HG03025 (cell line): ENCODE measurements around the gene MYH16.
"Not testable (repeated sequence)": the region's sequence is repeated elsewhere in the genome, so short reads cannot be mapped to it uniquely, and the experiment has no call there.

ENCODE experiments used
- ATAC-seq: cut with Tn5 transposase; IDR thresholded peaks from one replicate; pipeline ENCODE4 v1.9.1; 2021; ENCODE audit warnings: mild to moderate bottlenecking, moderate library complexity; ENCODE audit not compliant: unreplicated experiment, low FRiP score

The MYH16 gene

GRCh38 chr7:99293650-99294049 is 21.0 kb downstream of the MYH16 start:
- no peak for ATAC-seq

DNA sequence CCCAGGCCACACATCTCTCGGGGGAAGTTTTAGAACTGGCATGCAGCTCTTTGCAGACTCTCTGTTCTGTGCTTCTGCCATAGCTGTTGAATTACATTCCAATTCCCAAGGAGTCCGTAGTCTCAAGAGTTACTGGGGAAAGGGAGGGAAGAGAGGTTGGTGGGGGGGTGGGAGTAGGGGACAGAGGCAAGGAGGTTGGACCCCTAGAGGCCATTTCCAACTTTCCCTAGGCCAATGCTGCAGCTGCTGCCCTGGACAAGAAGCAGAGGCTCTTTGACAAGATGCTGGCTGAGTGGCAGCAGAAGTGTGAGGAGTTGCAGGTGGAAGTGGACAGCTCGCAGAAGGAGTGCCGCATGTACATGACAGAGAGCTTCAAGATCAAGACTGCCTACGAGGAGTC is 23.8 kb downstream of the MYH16 start:
- no peak for ATAC-seq

DNA sequence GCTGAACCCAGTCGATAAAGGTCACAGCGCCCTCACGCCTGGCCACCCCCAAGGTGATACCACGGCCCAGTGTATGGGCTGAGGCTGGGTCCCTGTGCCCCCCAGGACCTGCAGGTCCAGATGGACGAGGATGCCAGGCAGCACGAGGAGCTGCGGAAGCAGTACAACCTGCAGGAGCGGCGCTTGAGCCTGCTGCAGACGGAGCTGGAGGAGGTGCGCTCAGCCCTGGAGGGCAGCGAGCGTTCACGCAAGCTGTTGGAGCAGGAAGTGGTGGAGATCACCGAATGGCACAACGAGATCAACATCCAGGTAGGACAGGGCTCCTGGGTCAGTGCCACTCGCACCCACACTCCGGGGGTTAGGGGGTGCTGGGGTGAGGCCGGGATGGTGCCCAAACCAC is 28.9 kb downstream of the MYH16 start:
- no peak for ATAC-seq

DNA sequence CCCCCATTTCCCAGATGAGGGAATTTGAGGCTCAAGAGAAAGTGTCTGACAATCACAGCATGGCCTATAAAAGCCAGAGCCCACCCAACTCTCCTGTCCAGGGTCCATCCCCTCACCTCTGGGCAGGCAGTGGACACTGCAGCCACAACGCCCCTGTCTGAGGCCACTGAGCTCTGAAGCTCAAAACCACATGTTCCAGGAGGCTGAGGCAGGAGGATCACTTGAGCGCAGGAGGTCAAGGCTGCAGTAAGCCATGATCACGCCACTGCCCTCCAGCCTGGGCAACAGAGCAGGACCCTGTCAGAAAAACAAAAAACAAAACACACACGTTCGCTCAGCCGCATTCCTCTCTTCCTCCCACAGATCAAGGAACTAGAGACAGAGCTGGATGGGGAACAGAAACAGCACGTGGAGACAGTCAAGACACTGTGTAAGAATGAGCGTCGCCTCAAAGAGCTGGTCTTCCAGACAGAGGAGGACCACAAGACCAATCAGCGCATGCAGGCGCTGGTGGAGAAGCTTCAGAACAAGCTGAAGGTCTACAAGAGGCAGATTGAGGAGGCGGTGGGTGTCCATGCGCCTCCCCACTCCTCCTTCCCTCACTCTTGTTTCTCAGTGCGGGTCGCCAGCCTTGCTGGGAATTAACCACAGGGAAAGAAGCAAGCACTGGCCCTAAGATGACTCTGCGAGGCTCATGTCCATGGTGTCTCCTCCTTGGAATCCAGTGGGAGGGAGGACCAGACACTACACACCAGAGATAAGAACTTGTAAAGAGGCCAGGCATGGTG is 33.0 kb downstream of the MYH16 start:
- ATAC-seq: no peak

- ATAC-seq: no peak
These were observed 35.9 kb downstream of the MYH16 start for GRCh38 chr7:99308461-99309074.

GRCh38 chr7:99309111-99309510 is 36.5 kb downstream of the MYH16 start:
- ATAC-seq: no peak

GRCh38 chr7:99310004-99310403 is 37.4 kb downstream of the MYH16 start:
- no peak for ATAC-seq

DNA sequence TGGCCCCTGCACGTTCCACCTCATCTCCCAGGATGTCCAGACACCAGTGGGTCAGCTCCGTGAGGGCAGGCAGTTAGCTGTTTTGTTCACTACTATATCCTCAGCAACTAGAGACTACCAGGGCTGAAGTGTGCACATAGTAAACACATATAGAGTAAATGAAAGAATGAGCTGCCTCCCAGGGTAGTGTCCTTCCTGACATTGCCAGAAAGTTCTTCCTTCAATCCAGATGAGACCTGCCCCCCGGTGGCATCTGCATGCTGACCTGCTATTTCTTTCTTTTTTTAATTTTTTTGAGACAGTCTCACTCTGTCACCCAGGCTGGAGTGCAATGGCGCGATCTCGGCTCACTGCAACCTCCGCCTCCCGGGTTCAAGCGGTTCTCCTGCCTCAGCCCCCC is 39.1 kb downstream of the MYH16 start:
- no peak for ATAC-seq

DNA sequence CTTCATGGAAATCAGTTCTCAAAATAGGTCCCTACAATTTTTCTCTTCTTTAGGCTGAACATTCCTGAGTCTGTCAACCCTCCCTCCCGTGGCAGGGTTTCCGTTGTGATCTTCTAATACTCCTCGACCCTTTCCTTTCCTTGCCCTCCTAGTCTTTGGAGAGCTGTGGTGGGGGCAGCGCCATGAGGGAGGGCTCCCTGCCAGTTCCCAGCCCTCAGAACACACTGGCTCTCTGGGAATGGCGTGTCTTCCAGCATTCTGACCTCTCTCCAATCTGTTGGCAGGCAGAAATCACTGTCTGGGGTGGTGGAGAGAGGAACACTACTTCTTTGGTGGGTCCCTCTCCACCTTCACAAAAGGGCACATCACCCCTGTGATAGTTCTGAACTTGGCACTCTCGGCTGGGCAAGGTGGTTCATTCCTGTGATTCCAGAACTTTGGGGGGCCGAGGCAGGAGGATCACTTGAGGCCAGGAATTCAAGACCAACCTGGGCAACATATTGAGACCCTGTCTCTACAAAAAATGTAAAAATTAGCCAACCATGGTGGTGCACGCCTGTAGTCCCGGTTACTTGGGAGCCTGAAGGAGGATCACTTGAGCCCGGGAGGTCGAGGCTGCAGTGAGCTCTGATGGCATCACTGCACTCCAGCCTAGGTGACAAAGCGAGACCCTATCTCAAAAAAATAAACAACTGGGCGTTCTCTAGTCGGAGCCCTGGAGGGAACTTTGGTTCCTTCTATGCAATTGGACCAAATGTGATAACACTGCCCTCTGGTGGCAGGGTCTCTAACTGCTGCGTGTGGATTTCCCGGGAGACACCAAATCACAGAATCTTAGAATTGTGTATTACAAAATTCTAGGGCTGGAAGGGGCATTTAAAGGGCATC is 39.9 kb downstream of the MYH16 start:
- ATAC-seq: no peak

GRCh38 chr7:99313204-99313573 is 40.5 kb downstream of the MYH16 start:
- ATAC-seq: no peak

DNA sequence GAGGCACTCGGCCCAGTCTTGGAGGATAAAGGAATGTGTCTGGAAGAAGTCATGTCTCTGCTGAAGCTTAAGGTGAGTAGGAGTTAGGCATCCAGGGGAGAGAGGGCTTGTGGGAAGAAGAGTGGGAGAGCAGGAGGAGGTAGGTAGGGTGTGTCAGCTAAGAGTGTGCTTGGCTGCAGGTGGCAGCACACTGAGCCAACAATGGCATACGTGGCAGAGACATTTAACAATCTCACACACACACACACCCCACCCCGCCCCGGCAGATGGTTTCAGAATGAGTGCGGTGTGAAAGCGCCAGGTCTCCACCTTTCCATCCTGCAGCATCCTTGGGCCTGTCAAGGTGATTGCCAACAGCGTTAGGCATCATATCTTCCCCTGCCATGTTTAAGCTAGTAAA is 41.9 kb downstream of the MYH16 start:
- ATAC-seq: no peak

GRCh38 chr7:99320371-99320770 is 47.7 kb downstream of the MYH16 start:
- no peak for ATAC-seq

GRCh38 chr7:99322659-99323058 is 50.0 kb downstream of the MYH16 start:
- ATAC-seq: not testable (repeated sequence)

GRCh38 chr7:99324559-99324958 is 51.9 kb downstream of the MYH16 start:
- ATAC-seq: no peak

- ATAC-seq: no peak
These were observed 52.4 kb downstream of the MYH16 start for GRCh38 chr7:99325001-99325493.

DNA sequence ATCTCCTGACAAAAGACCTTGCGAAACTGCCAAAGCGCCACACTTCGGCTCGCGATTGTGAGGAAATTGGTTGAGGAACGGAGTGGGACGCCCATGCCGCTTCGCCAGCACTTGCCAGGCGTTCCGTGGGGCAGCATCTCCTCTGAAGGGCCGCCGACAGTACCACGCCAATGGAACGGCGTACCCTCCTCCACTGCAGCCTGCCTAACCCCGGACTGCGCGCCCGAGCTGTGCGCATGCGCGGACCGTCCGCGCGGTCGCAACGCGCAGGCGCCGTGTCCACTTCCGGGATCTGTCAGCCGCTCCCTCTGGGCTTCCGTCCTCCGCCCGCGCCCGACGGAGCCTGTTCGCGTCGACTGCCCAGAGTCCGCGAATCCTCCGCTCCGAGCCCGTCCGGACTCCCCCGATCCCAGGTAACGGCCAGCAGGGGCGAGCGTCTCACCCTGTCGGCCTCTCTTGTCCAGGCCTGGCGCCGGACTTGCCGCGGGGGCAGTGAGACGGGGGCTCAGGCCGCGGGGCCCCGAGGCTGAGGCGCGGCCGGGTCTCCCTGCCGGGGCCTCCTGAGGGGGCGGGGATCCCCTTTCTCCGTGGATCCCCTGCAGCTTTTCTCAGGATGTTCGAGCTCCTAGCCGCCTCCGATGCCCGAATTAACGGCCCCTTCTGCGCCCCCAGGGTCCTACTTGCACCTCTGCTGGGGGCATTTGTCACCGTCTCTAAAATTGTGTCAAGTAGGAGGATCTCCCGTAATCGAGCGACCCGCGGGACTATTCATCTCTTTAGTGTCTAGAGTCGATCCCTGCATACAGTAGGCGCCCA is 53.2 kb downstream of the MYH16 start, which contains the start of gene ARPC1A:
Gene ARPC1A (plus strand): TSS at position 307 of the 816 bp plus-strand sequence. CDS start 7,456 bp downstream, outside the sequence.
- ATAC-seq: peak; percentile 74

DNA sequence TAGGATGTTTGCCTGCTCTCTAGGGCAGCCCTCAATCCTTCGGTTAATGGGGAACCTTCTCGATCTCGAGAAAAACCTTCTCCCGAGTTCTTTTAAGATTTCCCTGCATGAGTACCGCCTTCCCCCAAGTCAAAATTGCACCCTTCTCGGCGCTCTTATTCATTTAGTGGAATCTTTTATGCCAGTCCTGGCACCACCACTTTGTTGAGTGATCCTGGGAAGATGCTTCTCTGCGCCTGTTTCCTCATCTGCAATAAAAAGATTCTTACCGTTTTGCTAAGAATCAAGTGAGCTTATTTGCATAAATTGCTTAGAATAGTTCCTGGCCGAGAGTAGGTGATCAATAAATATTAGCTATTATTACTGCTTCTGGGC is 53.8 kb downstream of the MYH16 start:
- no peak for ATAC-seq

DNA sequence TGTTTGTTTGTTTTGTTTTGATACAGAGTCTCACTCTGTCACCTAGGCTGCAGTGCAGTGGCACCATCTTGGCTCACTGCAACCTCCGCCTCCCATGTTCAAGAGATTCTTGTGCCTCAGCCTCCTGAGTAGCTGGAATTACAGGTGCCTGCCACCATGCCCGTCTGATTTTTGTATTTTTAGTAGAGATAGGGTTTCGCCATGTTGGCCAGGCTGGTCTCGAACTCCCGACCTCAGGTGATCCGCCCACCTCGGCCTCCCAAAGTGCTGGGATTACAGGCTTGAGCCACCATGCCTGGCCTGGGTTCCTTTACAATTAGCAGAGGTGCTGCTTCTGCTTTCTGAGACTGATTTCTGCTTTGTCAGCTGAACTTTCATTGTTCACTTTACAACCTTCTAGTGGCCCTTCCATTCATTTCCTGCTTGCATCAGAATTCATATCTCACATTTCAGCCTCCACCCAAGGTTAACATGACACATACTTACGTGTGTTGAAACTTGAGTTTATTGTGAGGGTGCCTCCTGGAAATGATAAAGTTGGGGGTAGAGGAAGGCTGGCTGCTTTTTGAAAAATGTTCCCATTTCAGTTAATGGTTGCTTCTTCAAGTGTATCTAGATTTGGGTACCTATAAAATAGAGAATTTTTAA is 57.8 kb downstream of the MYH16 start:
- not testable (repeated sequence) for ATAC-seq

- ATAC-seq: no peak
These were observed 58.4 kb downstream of the MYH16 start for GRCh38 chr7:99331002-99331401.

DNA sequence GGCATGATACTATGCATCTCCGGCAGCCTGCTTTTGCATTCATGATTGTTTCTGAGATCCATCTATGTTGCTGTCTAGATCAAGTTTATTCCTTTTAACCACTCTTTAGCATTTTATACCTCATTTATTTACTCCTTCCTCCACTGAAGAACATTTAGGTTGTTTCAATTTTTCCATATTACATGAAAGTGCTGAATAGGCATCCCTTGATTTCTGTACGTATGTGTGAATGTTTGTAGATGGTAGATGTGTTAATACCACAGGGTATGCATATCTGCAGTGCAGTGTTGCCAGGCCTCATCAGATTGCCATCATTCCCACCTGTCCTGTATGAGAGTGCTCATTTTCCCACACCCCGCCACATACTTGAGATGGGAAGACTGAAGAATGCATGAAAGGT is 67.0 kb downstream of the MYH16 start:
- no peak for ATAC-seq
